ENCODE measurements around the gene TIMM29. TPM values are rescaled to one million over a fixed set of nuclear protein-coding genes. Genes with fewer than 3 reads are reported as not detected.

TIMM29 gene
- total RNA-seq, result 45.3 and 50.2 TPM in 2 replicates

DNA sequence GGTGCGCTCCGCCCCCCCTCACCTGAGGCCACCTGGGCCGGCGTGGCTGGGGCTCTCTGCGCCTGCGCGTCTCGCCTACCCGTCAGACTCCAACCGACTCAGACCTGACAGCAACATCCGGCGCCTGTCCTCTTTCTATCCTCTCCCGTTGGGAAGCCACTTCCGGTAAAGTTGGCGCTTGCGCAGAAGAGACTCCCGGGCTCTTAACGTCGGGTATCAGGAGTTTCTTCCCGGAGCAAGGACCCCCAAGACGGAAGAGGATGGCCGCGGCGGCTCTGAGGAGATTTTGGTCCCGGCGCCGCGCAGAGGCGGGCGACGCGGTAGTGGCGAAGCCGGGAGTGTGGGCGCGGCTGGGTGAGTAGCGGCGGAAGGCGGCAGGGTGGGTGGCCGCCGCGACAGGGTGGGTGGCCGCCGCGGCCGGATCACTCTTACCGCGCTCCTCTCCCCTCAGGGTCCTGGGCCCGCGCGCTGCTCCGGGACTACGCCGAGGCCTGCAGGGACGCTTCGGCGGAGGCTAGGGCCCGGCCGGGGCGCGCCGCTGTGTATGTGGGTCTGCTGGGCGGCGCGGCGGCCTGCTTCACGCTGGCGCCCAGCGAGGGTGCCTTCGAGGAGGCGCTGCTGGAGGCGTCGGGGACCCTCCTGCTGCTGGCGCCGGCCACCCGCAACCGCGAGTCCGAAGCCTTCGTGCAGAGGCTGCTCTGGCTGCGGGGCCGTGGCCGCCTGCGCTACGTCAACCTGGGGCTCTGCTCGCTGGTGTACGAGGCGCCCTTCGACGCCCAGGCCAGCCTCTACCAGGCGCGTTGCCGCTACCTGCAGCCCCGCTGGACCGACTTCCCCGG is at the start of gene TIMM29, which contains the start of gene YIPF2:
Gene TIMM29 (plus strand): TSS at position 249 of the 839 bp plus-strand sequence. CDS start 12 bp downstream, at position 261.
Gene YIPF2 (minus strand): TSS at position 77 of the 839 bp plus-strand sequence. CDS start 229 bp downstream, outside the sequence.
- TF ChIP-seq, protein P1, sequence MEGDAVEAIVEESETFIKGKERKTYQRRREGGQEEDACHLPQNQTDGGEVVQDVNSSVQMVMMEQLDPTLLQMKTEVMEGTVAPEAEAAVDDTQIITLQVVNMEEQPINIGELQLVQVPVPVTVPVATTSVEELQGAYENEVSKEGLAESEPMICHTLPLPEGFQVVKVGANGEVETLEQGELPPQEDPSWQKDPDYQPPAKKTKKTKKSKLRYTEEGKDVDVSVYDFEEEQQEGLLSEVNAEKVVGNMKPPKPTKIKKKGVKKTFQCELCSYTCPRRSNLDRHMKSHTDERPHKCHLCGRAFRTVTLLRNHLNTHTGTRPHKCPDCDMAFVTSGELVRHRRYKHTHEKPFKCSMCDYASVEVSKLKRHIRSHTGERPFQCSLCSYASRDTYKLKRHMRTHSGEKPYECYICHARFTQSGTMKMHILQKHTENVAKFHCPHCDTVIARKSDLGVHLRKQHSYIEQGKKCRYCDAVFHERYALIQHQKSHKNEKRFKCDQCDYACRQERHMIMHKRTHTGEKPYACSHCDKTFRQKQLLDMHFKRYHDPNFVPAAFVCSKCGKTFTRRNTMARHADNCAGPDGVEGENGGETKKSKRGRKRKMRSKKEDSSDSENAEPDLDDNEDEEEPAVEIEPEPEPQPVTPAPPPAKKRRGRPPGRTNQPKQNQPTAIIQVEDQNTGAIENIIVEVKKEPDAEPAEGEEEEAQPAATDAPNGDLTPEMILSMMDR (conservative IDR thresholded peaks at IDR 0.05; ENCODE audit: low read depth, low read length), result no peak
- peak; percentile 80 for DNase-seq (ENCODE audit: low read depth)
- peak within 1 kb of the TSS; percentile 92 for H3K4me3 ChIP-seq (ENCODE audit: low read depth, low read length)

DNA sequence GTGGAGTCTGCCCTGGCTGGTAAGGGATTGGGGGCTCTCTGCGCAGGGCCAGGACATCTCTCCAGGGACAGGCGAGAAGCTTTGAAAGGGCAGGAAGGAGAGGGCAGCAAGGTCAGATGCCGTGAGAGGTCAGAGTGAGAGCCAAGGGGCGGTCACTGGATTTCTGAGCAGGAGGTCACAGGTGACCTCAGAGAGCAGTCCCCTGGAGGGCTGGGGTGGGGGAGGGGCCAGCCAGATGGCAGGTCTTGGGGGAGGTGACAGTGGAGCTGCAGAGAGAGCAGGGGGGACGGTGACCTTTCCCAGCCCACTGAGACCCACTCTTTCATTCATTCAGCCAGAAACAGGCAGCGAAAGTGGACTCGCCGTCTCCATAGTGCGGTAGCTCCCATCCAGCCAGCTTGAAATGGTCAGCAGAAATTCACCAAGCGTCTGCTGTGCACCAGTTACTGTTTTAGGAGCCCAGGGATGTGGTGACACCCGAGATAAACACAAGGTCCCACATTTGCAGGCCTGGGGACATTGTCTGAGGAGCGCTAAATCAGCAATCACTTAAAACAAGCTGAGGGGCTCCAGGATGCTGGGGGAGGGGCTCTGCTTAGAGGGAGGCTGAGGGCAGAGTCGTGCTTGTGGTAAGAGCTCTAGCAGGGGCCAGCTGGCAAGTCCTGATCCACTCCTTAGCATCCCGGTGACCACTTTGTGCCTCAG is 47.1 kb upstream of the TIMM29 start:
- no peak for DNase-seq (ENCODE audit: low read depth)
- H3K4me3 ChIP-seq (ENCODE audit: low read depth, low read length), result no peak overlapping the region
- TF ChIP-seq, protein P1 (conservative IDR thresholded peaks at IDR 0.05; ENCODE audit: low read depth, low read length), result no peak

DNA sequence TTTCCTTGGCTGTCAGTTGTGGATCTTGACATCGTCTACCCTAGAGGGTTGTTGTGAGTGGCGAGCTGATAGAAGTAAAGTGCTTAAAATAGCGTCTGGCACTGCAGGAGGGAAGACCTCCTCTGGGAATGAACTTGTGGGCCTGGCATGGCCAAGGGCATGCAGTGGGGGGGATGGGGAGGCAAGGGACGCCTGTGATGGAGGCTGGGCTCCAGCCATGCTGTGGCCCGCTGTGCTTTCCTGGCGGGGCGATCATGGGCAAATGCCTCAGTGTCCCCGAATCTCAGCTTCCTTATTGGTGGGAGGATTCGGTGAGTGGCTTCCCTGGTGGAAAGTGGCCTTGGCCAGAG is 46.5 kb upstream of the TIMM29 start:
- TF ChIP-seq, protein P1 (conservative IDR thresholded peaks at IDR 0.05; ENCODE audit: low read depth, low read length), result no peak
- H3K4me3 ChIP-seq (ENCODE audit: low read depth, low read length), result no peak overlapping the region
- no peak for DNase-seq (ENCODE audit: low read depth)

DNA sequence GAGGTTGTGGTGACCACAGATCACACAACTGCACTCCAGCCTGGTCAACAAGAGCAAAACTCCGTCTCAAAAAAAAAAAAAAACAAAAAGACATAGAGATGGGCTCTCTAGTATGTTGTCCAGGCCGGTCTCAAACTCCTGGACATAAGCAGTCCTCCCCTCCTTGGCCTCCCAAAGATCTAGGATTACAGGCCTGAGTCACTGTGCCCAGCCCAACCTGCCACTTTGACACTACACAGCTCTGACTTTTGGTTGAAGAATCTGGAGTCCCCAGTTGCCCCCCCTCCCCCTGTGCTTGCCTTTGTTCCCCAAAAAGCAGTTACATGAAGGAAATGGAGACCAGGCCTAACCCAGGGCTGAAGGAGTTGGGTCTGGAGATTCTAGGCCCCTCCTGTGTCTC is 44.3 kb upstream of the TIMM29 start:
- DNase-seq (ENCODE audit: low read depth), result no peak
- TF ChIP-seq, protein P1 (conservative IDR thresholded peaks at IDR 0.05; ENCODE audit: low read depth, low read length), result no peak
- H3K4me3 ChIP-seq (ENCODE audit: low read depth, low read length), result no peak overlapping the region

DNA sequence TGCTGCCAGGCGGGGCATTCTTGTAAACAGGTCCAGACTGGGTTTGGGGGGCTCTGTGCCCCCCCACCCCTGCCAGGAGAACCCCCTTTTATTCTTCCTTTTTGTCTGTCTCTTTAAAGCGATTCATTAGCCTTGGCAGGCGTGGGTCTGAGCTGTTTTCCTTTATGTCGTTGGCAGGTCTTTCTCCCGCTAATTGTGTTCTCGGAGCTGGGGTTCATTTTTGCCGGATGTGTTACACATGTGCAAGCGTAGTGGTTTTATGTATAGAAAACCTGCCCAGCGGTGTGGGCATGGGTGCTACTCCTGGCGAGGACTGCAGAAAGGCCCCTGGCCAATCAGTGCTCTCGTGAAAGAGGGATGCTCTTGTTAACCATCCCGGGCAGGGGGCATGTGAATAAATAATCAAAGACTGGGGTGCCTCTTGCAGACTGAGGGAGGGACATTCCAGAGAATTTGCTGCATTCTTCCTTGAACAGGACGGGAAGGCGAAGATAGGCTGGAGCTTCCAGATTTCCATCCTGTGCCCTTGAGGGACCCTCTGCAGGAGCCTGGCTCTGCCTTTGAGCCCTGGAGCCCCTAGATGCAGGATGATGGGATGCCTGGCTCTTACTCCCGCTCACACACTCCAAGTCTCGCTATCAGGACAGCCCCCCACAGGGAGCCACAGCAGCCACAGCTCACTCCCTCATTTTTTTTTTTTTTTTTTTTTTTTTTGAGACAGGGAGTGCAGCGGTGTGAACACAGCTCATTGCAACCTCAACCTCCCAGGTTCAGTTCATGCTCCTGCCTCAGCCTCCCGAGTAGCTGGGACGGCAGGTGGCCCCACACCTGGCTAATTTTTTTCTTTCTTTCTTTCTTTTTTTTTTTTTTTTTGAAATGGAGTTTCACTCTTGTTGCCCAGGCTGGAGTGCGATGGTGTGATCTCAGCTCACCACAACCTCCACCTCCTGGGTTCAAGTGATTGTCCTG is 43.1 kb upstream of the TIMM29 start:
- TF ChIP-seq, protein P1 (conservative IDR thresholded peaks at IDR 0.05; ENCODE audit: low read depth, low read length), result no peak
- no peak for DNase-seq (ENCODE audit: low read depth)
- no peak overlapping the region for H3K4me3 ChIP-seq (ENCODE audit: low read depth, low read length)

DNA sequence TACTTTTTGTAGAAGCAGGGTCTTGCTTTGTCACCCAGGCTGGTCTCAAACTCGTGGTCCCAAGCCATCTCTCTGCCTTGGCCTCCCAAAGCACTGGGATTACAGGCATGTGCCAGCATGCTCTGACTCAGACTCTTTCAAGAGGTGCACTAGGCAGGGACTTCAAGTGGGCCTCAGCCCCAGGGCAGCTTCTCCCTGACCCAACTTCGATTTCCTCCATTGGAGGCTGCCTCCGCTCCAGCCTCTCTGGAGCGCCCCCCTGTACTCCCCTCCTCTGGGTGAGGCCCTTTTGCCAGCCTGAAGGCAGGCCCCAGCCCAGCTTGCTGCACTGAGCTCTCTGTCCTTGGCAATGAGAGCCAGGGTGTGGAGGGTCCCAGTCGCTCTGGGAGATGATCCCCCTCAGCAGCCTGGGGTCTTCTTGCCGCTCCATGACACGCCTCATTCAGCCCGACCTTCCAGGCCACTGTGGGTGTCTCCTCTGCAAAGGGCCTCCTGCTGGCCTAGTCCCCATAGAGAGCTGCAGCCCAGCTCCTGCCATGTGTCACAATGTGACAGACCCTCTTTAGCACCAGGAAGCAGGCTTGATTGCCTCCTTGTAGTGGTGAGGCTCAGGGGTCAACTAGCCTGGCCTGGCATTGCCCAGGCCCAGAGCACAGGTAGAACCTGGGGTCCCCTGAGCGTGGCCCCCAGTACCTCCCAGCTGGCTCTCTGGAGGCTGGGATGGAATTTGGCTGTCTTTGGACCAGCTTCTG is 40.8 kb upstream of the TIMM29 start:
- DNase-seq (ENCODE audit: low read depth), result no peak
- TF ChIP-seq, protein P1 (conservative IDR thresholded peaks at IDR 0.05; ENCODE audit: low read depth, low read length), result no peak
- H3K4me3 ChIP-seq (ENCODE audit: low read depth, low read length), result no peak overlapping the region
